GM12872 (cell line): ENCODE results near the gene DACH2.

Experiments used
- TF ChIP-seq, protein P1 (sequence below): IDR thresholded peaks from 3 replicates; pipeline ENCODE4 v1.5.1; 2011; ENCODE audit warnings: low read depth, mild to moderate bottlenecking, low read length, moderate library complexity; ENCODE audit not compliant: insufficient read depth

DACH2 gene

DNA sequence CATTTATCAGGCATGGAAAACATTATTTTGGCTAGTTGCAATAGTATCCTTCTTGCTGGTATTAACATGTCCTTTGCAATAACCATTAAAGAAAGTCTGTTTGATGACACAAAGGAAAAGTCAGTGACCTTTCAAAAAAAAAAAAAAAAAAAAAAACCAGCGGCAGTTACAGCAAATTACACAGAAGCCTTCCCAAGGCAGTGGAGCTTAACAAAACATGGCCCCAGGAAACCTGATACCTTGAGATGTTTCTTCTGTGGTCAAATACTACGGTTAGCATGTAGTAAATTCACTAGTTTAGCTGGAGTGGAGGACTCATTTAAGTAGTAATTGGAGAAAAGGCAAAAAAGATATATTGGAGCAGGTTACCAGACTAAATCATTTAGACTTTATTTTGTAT lies 359.1 kb downstream of the DACH2 start:
- TF ChIP-seq, protein P1, sequence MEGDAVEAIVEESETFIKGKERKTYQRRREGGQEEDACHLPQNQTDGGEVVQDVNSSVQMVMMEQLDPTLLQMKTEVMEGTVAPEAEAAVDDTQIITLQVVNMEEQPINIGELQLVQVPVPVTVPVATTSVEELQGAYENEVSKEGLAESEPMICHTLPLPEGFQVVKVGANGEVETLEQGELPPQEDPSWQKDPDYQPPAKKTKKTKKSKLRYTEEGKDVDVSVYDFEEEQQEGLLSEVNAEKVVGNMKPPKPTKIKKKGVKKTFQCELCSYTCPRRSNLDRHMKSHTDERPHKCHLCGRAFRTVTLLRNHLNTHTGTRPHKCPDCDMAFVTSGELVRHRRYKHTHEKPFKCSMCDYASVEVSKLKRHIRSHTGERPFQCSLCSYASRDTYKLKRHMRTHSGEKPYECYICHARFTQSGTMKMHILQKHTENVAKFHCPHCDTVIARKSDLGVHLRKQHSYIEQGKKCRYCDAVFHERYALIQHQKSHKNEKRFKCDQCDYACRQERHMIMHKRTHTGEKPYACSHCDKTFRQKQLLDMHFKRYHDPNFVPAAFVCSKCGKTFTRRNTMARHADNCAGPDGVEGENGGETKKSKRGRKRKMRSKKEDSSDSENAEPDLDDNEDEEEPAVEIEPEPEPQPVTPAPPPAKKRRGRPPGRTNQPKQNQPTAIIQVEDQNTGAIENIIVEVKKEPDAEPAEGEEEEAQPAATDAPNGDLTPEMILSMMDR = no peak

DNA sequence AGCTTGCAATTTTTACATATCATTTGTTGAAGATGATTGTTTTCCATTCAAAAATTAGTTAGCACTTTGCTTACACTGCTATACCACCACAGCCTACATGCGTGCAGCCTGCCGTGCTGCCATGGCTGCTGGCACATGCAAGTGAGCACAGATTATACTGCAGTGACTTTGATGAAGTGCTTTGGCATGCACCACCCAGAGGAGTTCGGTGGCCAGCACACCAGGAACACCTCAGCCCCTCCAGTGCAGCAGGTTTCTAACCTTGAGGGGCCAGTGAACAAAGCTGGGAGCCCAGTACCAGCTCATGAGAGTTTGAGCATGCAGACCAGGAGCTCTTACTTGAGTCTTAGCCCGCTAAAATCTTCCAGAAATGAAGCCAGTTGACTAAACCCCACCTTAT lies 431.5 kb downstream of the DACH2 start:
- TF ChIP-seq, protein P1 = no peak

DNA sequence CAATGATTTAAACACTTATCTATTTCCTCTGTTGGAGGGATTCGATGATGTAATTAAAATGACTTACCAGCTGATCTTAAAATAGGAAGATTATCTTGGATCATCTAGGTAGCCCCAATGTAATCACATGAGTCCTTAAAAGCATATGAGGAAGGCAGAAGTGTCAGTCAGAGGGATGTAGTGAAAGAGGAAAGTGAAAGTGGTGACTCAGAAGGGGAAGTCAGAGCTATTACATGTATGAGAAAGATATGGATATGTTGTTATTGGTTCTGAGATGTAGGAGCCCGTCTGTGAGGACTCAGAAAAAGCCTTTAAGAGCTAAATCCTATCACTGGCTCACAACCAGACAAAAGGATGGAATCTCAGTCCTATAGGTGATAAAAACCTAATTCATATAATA lies 456.4 kb downstream of the DACH2 start:
- TF ChIP-seq, protein P1 = no peak

DNA sequence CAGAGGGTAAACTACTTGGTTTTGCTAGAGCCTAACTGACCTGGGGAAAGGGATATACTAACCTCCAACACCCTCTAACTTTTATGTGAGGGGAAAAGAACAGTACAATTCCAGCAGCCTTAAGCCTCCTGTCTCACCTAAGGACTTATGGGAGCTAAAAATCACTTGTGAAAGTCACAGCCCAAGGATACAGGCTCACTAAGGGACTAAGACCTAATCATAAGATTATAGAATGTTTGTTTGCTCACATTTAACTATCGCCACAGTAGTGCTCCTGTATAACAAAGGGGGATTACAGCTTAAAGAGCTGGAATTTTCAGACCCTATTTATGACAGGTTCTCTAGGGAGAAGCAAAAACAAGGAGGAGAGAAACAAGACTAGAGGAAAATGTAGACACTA lies 548.7 kb downstream of the DACH2 start:
- TF ChIP-seq, protein P1 = no peak

DNA sequence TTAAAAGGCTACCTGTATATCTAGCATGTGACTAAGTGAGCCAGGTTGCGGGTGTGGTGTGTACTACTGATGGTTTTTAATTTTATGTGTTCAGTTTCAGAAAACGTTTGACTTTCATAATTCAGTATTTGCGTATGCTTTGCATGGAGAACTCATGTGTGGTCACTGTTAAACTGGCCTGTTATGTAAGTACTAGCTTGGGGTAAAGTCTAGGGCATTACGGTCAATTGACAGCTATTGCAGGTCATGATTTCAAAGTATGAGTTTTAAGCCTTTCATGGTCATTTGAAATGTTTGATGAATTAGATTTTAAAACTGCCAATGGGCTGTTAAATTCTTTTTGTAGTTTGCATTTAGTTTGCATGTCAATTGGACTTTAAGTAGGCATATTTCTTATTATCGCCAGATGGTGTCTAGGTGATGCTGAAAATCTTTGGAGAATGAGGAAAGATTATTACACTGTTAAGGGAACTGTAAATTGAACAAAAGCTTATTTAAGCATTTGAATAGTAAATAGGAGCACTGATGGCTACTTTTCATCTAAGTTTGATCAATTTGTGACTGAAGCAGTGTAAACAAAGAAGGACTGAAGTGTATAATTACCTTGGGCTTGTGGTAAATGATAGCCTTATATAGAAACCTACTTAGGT lies 563.4 kb downstream of the DACH2 start:
- TF ChIP-seq, protein P1 = no peak

DNA sequence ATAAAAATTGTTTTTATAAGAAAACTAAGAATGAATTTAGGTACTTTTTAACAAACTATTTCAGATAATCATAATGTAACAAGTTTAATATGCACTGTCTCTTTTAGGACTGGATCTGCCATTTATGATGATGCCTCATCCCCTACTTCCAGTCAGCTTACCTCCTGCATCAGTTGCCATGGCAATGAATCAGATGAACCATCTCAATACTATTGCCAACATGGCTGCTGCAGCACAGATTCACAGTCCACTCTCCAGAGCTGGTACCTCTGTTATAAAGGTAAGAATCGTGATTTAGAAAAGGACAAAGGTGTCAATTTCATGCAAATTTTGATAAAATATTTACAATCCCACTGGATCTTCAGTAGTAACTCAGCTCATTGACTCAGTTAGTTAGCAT lies 566.2 kb downstream of the DACH2 start:
- TF ChIP-seq, protein P1 = no peak

DNA sequence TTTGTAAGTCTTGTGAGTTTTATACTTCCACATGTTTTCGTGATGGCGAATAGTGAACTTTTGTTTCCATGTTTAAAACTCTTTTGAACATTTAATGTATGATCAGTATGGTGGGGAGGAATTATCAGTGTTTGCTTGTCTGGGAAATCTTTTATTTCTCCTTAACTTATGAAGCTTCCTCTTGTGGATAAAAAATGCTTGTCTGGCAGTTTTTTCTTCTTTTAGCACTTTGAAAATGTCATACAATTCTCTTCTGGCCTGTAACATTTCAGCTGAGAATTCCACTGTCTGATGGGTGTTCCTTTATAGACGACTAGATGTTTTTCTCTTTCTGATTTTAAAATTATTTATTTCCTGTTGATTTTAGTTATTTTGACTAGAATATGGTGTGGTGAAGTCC lies 576.0 kb downstream of the DACH2 start:
- TF ChIP-seq, protein P1 = no peak
